HG02798 (cell line): Measurements from ENCODE around the gene HMCN2.
"Not testable (repeated sequence)": the region's sequence is repeated elsewhere in the genome, so short reads cannot be mapped to it uniquely, and the experiment has no call there.

Experiments
- ATAC-seq: cut with Tn5 transposase; IDR thresholded peaks from one replicate; pipeline ENCODE4 v1.9.1; 2021; ENCODE audit warnings: mild to moderate bottlenecking; ENCODE audit not compliant: unreplicated experiment, poor library complexity

Gene HMCN2

GRCh38 chr9:130239741-130240241, 25.8 kb upstream of the HMCN2 start:
- ATAC-seq, result peak; percentile 53

GRCh38 chr9:130240410-130241197, 25.0 kb upstream of the HMCN2 start:
- ATAC-seq, result no peak

GRCh38 chr9:130241198-130241535, 24.4 kb upstream of the HMCN2 start:
- no peak for ATAC-seq

GRCh38 chr9:130242270-130243014, 23.1 kb upstream of the HMCN2 start:
- ATAC-seq, result no peak

- ATAC-seq, result peak; percentile 48
These were observed 22.3 kb upstream of the HMCN2 start for GRCh38 chr9:130243015-130243881.

GRCh38 chr9:130243882-130244170, 21.7 kb upstream of the HMCN2 start:
- ATAC-seq, result no peak

GRCh38 chr9:130244548-130245165, 20.9 kb upstream of the HMCN2 start:
- ATAC-seq, result no peak

GRCh38 chr9:130245474-130245873, 20.1 kb upstream of the HMCN2 start:
- no peak for ATAC-seq

- ATAC-seq, result no peak
These were observed 19.4 kb upstream of the HMCN2 start for GRCh38 chr9:130246126-130246525.

- no peak for ATAC-seq
These were observed 10.6 kb upstream of the HMCN2 start for GRCh38 chr9:130254747-130255630.

GRCh38 chr9:130255631-130256134, 9.9 kb upstream of the HMCN2 start:
- ATAC-seq, result no peak

GRCh38 chr9:130256644-130257043, 8.9 kb upstream of the HMCN2 start:
- ATAC-seq, result no peak

GRCh38 chr9:130258137-130258536, 7.4 kb upstream of the HMCN2 start:
- not testable (repeated sequence) for ATAC-seq

GRCh38 chr9:130259044-130259443, 6.5 kb upstream of the HMCN2 start:
- no peak for ATAC-seq

- ATAC-seq, result no peak
These were observed 4.5 kb upstream of the HMCN2 start for GRCh38 chr9:130260816-130261765.

- no peak for ATAC-seq
These were observed 3.4 kb upstream of the HMCN2 start for GRCh38 chr9:130262061-130262745.

- no peak for ATAC-seq
These were observed 2.8 kb upstream of the HMCN2 start for GRCh38 chr9:130262771-130263170.
